ENCODE data around the gene TRPM4.

The TRPM4 gene

DNA sequence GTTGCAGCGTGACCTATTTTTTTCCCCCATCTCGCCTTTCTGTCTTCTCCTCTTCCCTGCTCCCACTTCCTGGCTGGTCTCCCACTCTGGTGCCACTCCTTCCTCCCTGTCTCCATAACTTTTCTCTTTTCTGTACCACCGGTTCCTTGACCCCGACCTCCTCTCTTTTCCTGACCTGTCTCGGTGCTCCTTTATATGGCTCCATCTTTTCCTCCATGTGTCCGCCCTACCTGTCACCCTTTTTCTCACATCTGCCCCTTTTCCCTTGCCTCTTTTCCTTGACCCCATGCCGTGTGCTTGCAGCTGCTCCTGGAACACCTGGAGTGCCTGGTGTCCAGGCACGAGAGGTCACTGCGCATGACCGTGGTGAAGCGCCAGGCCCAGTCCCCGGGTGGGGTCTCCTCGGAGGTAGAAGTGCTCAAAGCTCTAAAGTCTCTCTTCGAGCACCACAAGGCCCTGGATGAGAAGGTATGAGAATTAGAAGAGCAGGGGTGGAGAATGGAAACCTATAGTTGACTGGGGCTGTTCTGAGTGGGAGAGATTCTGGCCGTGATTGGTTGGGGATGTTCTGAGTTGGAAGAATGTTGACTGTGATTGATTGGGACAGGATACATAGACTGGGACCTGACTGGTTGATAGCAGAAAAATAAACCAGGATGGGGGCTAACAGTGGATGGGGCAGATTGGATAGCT lies 28.9 kb upstream of the TRPM4 start:
- TF ChIP-seq POU6F1 (CRISPR knock-in tag; IDR thresholded peaks at IDR 0.05; ENCODE audit: borderline replicate concordance, low read depth) (no peak), PATZ1 (CRISPR knock-in tag; IDR thresholded peaks at IDR 0.05; ENCODE audit: borderline replicate concordance) (no peak), TSHZ2 (CRISPR knock-in tag; IDR thresholded peaks at IDR 0.05) (no peak), OSR1 (CRISPR knock-in tag; IDR thresholded peaks at IDR 0.05) (no peak), ISL1 (CRISPR knock-in tag; IDR thresholded peaks at IDR 0.05) (no peak), ESRRG (CRISPR knock-in tag; IDR thresholded peaks at IDR 0.05) (no peak), CSDC2 (CRISPR knock-in tag; IDR thresholded peaks at IDR 0.05) (no peak), GLIS3 (CRISPR knock-in tag; IDR thresholded peaks at IDR 0.05) (no peak), RARB (CRISPR knock-in tag; IDR thresholded peaks at IDR 0.05) (no peak), ZFP3 (CRISPR knock-in tag; IDR thresholded peaks at IDR 0.05) (no peak), ZNF565 (CRISPR knock-in tag; conservative IDR thresholded peaks at IDR 0.05; ENCODE audit: low read depth) (no peak), ARNTL (CRISPR knock-in tag; IDR thresholded peaks at IDR 0.05; ENCODE audit: borderline replicate concordance, low read depth) (no peak), TOX (CRISPR knock-in tag; IDR thresholded peaks at IDR 0.05; ENCODE audit: borderline replicate concordance) (no peak), TCF4 (CRISPR knock-in tag; IDR thresholded peaks at IDR 0.05; ENCODE audit: borderline replicate concordance) (no peak), CREB5 (CRISPR knock-in tag; IDR thresholded peaks at IDR 0.05; ENCODE audit: low read depth) (no peak)
- TF ChIP-seq, protein P1, sequence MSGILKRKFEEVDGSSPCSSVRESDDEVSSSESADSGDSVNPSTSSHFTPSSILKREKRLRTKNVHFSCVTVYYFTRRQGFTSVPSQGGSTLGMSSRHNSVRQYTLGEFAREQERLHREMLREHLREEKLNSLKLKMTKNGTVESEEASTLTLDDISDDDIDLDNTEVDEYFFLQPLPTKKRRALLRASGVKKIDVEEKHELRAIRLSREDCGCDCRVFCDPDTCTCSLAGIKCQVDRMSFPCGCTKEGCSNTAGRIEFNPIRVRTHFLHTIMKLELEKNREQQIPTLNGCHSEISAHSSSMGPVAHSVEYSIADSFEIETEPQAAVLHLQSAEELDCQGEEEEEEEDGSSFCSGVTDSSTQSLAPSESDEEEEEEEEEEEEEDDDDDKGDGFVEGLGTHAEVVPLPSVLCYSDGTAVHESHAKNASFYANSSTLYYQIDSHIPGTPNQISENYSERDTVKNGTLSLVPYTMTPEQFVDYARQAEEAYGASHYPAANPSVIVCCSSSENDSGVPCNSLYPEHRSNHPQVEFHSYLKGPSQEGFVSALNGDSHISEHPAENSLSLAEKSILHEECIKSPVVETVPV (CRISPR knock-in tag; IDR thresholded peaks at IDR 0.05) = no peak
- no peak for ATAC-seq

- no peak for TF ChIP-seq GLIS3 (CRISPR knock-in tag; IDR thresholded peaks at IDR 0.05)
Measured at GRCh38 chr19:49129238-49129583, 28.4 kb upstream of the TRPM4 start.

DNA sequence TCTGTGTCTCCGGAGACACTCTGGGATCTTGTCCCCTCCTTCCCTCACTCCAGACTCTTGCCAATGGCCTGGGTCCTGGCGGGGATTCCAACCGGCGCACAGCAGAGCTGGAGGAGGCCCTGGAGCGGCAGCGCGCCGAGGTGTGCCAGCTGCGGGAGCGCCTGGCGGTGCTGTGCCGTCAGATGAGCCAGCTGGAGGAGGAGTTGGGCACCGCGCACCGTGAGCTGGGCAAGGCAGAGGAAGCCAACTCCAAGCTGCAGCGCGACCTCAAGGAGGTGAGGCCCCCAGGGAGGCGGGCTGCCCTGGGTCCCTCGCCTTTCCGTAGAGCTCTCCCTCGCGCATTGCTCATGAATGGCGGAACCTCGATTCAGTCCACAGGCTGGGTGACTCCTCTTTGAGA lies 27.3 kb upstream of the TRPM4 start:
- ATAC-seq = no peak
- TF ChIP-seq ZFP3 (CRISPR knock-in tag; IDR thresholded peaks at IDR 0.05) = no peak
- no peak for TF ChIP-seq TCF4 (CRISPR knock-in tag; IDR thresholded peaks at IDR 0.05; ENCODE audit: borderline replicate concordance)
- TF ChIP-seq ESRRG (CRISPR knock-in tag; IDR thresholded peaks at IDR 0.05) = no peak

More at GRCh38 chr19:49129238-49129583, 28.4 kb upstream of the TRPM4 start:
- ATAC-seq = no peak

DNA sequence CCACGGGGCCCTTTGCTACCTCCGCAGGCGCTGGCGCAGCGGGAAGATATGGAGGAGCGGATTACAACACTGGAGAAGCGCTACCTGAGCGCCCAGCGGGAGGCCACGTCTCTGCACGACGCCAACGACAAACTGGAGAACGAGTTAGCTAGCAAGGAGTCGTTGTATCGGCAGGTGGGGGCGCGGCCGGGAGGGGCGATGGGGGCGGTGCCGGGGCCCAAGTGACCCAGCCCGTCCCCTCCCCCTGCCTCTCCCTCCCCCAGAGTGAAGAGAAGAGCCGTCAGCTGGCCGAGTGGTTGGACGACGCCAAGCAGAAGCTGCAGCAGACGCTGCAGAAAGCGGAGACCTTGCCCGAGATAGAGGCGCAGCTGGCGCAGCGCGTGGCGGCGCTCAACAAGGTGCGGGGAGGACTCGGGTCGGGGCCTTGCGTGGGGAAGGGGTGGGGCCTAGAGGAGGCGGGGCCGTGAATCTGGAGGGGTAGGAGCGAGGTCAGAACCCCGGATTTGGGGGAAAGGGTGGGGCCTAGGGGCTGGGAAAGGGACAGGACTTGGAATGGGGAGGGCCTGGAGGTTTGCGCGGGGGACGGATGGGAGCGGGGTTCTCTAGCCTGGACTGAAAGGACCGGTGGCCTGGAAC lies 24.5 kb upstream of the TRPM4 start:
- no peak for ATAC-seq
- TF ChIP-seq GLIS3 (CRISPR knock-in tag; IDR thresholded peaks at IDR 0.05) = no peak
- no peak for TF ChIP-seq PATZ1 (CRISPR knock-in tag; IDR thresholded peaks at IDR 0.05; ENCODE audit: borderline replicate concordance)
- no peak for TF ChIP-seq ZNF565 (CRISPR knock-in tag; conservative IDR thresholded peaks at IDR 0.05; ENCODE audit: low read depth)
- TF ChIP-seq CREB5 (CRISPR knock-in tag; IDR thresholded peaks at IDR 0.05; ENCODE audit: low read depth) = no peak
- TF ChIP-seq ESRRG (CRISPR knock-in tag; IDR thresholded peaks at IDR 0.05) = no peak
- no peak for TF ChIP-seq ZC3H10 (CRISPR knock-in tag; IDR thresholded peaks at IDR 0.05)
- no peak for TF ChIP-seq ZFP3 (CRISPR knock-in tag; IDR thresholded peaks at IDR 0.05)
- TF ChIP-seq RARB (CRISPR knock-in tag; IDR thresholded peaks at IDR 0.05) = no peak
- no peak for TF ChIP-seq ZNF70 (CRISPR knock-in tag; IDR thresholded peaks at IDR 0.05)
- TF ChIP-seq ZFP30 (CRISPR knock-in tag; IDR thresholded peaks at IDR 0.05) = no peak
- no peak for TF ChIP-seq ARNTL (CRISPR knock-in tag; IDR thresholded peaks at IDR 0.05; ENCODE audit: borderline replicate concordance, low read depth)
- no peak for TF ChIP-seq SNAI2 (CRISPR knock-in tag; IDR thresholded peaks at IDR 0.05)
- TF ChIP-seq TOX (CRISPR knock-in tag; IDR thresholded peaks at IDR 0.05; ENCODE audit: borderline replicate concordance) = no peak
- TF ChIP-seq CSDC2 (CRISPR knock-in tag; IDR thresholded peaks at IDR 0.05) = no peak
- no peak for TF ChIP-seq ZNF8 (CRISPR knock-in tag; IDR thresholded peaks at IDR 0.05)
